HFF-Myc (cell line): ENCODE results near the gene PRDM8.

Source experiments
- DNase-seq: peaks from one replicate; pipeline ENCODE4 v3.0.0-alpha.2; 2011; ENCODE audit warnings: low read depth; ENCODE audit errors: extremely low read depth
- H3K4me3 ChIP-seq: replicated peaks from 2 replicates; pipeline ENCODE4 v1.5.1; 2011; ENCODE audit warnings: low read depth, mild to moderate bottlenecking, control low read depth, low read length
- TF ChIP-seq, protein P1 (sequence below): IDR thresholded peaks from 2 replicates; pipeline ENCODE4 v1.5.1; 2012; ENCODE audit warnings: mild to moderate bottlenecking, low read depth, low read length, control low read depth; ENCODE audit errors: missing control alignments

PRDM8 gene

DNA sequence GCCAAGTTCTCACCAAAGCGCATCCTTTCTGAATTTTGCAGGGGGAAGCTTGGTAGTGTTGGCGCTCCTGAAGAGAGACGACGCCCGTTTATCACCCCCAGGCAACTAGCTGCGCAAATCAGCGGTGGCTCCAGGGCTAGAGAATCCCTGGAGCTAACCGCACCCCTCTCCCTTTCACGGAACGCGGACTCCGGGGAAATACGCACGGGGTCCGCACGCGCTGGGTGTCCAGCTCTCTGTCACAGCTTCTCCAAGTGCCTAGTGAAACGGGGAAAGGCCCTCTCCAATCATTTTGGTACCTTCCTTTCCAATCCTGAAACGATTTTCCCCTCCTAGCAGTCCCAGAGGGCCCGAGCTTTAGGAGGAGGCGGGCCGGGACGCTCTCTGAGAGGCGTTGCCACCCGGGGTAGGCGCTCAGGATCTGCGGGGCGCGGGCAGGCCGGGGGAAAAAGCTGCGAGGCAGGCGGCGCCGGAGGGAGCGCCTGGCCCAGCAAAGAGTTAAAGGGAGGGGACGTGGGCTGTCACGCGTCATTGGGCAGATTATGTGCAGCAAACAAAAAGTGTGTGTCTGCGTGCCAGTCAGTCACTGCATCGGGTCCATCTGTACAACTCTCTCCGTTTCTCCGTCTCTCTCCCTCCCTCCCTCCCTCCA, at the start of gene PRDM8:
TSS of gene PRDM8 (plus strand) at position 582 of the 652 bp plus-strand sequence. CDS start 2,578 bp downstream, outside the sequence.
- peak within 1 kb of the TSS; percentile 31 for H3K4me3 ChIP-seq
- no peak for DNase-seq
- TF ChIP-seq, protein P1, sequence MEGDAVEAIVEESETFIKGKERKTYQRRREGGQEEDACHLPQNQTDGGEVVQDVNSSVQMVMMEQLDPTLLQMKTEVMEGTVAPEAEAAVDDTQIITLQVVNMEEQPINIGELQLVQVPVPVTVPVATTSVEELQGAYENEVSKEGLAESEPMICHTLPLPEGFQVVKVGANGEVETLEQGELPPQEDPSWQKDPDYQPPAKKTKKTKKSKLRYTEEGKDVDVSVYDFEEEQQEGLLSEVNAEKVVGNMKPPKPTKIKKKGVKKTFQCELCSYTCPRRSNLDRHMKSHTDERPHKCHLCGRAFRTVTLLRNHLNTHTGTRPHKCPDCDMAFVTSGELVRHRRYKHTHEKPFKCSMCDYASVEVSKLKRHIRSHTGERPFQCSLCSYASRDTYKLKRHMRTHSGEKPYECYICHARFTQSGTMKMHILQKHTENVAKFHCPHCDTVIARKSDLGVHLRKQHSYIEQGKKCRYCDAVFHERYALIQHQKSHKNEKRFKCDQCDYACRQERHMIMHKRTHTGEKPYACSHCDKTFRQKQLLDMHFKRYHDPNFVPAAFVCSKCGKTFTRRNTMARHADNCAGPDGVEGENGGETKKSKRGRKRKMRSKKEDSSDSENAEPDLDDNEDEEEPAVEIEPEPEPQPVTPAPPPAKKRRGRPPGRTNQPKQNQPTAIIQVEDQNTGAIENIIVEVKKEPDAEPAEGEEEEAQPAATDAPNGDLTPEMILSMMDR: no peak

DNA sequence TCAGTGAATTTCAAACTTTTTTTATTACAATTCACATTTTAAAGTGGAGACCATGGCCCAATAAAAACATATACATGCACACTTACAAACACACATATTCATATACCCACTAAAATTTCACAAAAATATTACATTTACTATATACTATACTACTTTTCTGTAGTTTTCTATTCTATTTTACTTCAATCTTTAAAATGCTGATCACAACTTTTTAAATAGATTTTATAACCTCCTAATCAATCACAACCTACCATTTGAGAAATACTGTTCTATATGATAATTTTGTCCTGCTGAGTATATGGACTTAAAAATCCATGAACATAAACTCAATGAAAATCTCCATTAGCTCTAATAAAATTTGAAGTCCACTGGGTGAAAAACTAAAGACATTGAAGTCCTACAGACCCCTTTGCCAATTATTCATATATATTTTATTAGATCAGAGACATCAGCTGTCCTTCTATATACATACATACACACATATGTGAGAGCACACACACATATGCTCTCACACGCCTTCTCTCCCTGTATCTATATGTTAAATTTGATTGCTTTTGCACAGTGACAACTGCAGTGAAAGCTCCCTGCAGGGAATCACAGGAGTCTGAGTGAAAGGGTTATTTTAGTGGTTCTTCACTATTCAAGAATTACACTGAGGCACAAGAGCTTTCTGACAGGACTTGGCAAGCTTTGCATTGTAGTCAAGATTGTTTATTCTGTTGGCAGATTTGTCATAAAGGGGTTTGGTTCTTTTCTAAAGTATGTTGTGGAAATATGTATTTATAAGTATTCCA, 46.7 kb upstream of the PRDM8 start:
- no peak overlapping the region for H3K4me3 ChIP-seq
- TF ChIP-seq, protein P1: no peak
- DNase-seq: no peak

- TF ChIP-seq, protein P1: no peak
- DNase-seq: no peak
- H3K4me3 ChIP-seq: no peak overlapping the region
Measured at GRCh38 chr4:80151981-80152380, 45.3 kb upstream of the PRDM8 start.

GRCh38 chr4:80153874-80154544, 43.3 kb upstream of the PRDM8 start:
- TF ChIP-seq, protein P1: no peak
- no peak for DNase-seq

DNA sequence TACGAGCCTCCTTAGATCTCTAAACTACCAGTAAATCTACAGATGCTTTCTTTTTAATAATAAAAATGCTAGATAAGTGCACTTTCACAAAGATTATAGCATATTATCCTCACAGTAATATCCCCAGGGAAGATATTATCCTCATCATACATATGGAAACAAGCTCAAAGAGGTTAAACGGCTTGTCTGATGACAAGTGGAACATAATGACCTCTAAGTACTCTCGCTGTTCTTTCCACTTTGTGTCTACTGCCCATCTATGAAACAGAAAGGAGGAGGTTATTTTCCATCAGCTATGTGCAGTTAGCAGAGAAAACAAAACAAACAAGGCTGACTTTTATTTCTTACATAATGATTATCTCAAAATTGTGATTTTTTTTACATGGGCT, 42.8 kb upstream of the PRDM8 start:
- TF ChIP-seq, protein P1: no peak
- no peak for DNase-seq
- no peak overlapping the region for H3K4me3 ChIP-seq

More at GRCh38 chr4:80153874-80154544, 43.3 kb upstream of the PRDM8 start:
- no peak overlapping the region for H3K4me3 ChIP-seq

- TF ChIP-seq, protein P1: no peak
- no peak overlapping the region for H3K4me3 ChIP-seq
- no peak for DNase-seq
Measured at GRCh38 chr4:80155316-80155982, 41.9 kb upstream of the PRDM8 start.
